AG10803 (cell line): ENCODE results near the gene TICAM1.
A peak's percentile ranks its signal among the peaks of the same experiment; 100 is the strongest.
"Not testable (repeated sequence)": the region's sequence is repeated elsewhere in the genome, so short reads cannot be mapped to it uniquely, and the experiment has no call there.

Experiments used
- DNase-seq: peaks from one replicate; pipeline ENCODE4 v3.0.0; 2010; ENCODE audit warnings: low read depth
- H3K4me3 ChIP-seq: 2 replicates; pipeline ENCODE4 v1.5.1; 2011; ENCODE audit warnings: mild to moderate bottlenecking, low read length, control low read depth
- CTCF ChIP-seq: conservative IDR thresholded peaks from 2 replicates; pipeline ENCODE4 v1.5.1; 2011; ENCODE audit warnings: mild to moderate bottlenecking, low read length, control low read depth, inconsistent platforms

Gene TICAM1

DNA sequence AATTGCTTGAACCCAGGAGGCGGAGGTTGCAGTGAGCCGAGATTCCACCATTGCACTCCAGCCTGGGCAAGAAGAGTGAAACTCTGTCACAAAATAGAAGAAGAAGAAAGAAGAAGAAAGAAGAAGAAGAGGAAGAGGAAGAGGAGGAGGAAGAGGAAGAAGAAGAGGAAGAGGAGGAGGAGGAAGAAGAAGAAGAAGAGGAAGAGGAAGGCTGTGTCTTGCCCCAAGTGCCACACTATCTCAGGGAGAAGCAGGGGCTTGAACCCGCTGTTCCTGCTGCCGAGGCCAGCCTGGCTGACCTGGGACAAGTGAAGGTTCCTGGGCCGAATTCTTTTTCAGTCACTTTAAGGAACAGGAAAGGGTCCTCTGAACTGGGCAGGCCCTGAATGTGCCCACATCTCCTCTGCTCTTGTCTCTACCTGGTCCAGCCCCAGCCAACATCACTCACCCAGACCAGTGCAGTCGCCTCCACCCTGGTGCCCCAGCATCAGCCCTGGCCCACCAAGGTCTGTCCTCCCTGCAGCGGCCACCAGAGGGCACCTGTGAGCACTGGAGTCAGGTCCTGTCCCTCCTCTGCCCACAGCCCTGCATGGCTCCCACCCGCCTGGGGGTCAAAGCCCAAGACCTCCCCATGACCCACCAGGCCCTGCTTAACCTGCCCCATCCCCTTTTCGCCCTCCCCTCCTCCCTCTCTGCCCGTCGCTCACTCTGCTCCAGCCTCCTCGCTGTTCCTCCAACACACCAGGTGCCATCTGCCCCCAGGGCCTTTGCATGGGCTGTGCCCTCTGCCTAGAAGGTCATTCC, 20.0 kb downstream of the TICAM1 start:
- peak; percentile 49 for DNase-seq
- no peak overlapping the region for H3K4me3 ChIP-seq
- TF ChIP-seq CTCF, result peak; percentile 81

DNA sequence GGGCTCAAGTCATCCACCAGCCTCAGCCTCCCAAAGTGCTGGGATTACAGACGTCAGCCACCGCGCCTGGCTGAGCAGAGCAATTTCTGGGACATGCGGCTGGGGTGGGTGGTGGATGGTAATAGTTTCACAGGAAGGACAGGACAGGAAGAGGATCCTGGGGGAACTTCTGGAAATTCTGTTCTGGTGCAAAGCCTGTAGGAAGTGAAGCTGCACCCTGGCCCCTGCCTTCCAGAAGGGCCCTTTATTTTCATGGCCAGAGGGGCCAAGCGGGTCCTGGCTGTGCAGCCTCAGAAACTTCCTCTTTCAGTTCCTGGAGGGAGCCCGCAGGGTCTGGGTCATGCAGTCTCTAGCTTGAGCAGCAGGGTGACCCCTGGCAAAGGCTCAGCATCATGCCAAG, 24.3 kb downstream of the TICAM1 start:
- no peak overlapping the region for H3K4me3 ChIP-seq
- DNase-seq, result no peak
- no peak for TF ChIP-seq CTCF

DNA sequence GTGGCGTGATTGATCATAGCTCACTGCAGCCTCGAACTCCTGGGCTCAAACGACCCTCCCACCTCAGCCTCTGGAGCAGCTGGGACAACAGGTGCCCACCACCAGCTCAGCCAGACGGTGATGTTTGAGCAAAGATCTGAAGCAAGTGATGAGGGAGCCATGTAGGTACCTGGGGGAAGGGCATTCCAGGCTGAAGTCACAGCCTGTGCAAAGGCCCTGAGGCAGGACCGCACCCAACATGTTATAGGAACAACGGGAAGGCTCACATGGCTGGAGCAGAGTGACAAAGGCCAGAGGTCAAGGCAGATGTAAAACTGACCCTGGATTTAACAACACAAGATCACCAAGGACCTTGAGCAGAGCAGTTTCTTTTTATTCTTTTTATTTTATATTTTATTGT, 25.1 kb downstream of the TICAM1 start:
- no peak for DNase-seq
- TF ChIP-seq CTCF, result no peak
- H3K4me3 ChIP-seq, result no peak overlapping the region

DNA sequence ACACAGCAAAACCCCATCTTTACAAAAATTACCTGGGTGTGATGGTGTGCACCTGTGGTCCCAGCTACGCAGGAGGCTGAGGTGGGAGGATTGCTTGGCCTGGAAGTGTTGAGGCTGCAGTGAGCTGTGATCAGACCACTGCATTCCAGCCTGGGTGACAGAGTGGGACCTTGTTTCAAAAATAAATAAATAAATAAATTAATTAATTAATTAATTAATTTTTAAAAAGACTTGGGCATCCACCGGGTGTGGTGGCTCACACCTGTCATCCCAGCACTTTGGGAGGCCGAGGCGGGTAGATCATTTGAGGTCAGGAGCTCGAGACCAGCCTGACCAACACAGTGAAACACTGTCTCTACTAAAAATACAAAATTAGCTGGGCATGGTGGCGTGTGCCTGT, 26.4 kb downstream of the TICAM1 start:
- not testable (repeated sequence) for H3K4me3 ChIP-seq, DNase-seq

GRCh38 chr19:4803736-4804695, 27.5 kb downstream of the TICAM1 start:
- TF ChIP-seq CTCF, result peak; percentile 70
- peak; percentile 25 for DNase-seq
- no peak overlapping the region for H3K4me3 ChIP-seq

DNA sequence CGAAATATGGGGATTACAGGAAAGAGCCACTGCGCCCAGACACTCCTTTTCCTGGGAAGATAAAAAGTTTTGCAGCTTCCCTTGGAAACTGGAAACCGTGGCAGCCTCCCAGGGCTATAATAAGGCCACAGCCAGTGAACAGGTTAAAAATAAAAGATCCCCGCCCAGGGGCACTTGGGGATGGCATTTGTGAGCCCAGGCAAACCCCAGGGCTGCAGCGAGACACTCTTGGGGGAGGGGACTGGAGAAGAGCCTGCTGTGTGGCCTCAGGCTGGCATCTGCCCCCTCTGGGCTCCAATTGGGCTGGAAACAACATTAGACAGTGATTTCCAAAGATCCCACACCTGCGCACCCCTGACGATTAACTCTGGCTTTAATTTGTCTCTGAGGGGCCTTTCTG, 28.8 kb downstream of the TICAM1 start:
- DNase-seq, result no peak
- TF ChIP-seq CTCF, result no peak
- no peak overlapping the region for H3K4me3 ChIP-seq

DNA sequence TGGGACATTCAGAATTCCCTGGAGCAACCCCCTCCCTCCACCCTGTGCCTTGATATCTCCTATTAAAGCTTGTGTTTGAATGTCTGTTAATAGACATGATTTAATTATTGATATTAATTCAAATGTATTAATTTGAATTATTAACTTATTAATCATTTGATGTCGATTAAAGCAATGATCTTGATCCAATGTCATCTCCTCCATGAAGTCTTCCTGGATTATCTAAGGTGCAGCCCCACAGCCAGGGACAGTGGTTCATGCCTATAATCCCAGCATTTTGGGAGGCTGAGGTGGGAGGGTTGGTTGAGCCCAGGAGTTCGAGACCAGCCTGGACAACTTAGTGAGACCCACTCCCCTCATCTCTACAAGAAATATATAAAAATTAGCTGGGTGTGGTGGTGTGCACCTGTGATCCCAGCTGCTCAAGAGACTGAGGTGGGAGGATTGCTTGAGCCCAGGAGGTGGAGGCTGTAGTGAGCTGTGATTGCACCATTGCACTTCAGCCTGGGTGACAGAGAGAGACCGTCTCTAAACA, 30.4 kb downstream of the TICAM1 start:
- TF ChIP-seq CTCF, result no peak

More for the DNA sequence above, 30.4 kb downstream of the TICAM1 start:
- no peak for DNase-seq
- H3K4me3 ChIP-seq, result no peak overlapping the region
